ENCODE data around the gene LBHD1.
"Not testable (repeated sequence)": the region's sequence is repeated elsewhere in the genome, so short reads cannot be mapped to it uniquely, and the experiment has no call there.

The LBHD1 gene

DNA sequence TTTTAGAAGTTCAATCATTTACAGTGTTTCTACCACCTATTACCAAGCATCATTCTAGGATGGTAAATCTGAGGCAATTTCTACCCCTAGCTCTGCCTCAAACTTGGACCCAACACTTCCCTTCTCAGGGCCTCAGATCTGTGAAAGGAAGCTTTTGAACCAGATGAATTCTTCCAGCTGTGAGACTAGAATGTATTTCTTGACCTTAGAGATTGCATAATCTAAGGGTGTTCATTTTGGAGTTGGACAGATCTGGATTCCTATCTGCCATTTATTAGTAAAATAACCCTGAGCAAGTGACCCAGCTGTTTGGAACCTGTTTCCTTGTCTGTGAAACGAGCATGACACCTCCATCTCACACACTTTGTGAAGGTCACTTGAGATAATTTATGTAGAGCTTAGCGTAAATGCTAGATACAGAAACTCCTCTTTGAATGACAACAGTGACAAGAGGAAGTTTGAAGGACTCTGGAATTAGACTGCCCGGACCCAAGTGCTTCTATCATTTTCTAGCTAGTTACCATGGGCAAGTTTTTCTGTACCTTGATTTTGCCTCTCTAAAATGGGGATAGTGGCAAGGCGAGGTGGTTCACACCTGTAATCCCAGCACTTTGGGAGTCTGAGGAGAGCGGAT, 15.2 kb downstream of the LBHD1 start:
- DNase-seq = no peak

DNA sequence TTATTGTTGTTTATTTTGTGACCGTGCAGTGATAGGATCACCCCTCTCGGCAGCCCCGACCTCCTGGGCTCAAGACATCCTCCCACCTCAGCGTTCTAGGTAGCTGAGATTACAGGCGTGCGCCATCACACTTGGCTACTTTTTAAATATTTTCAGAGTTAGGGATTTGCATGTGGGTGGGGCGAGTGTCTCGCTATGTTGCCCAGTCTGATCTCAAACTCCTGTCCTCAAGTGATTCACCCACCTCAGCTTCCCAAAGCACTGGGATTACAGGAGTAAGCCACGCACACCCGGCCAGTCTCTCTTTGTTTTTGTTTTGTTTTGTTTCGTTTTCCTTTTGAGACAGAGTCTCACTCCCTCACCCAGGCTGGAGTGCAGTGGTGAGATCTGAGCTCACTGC, 17.8 kb downstream of the LBHD1 start:
- no peak for DNase-seq

DNA sequence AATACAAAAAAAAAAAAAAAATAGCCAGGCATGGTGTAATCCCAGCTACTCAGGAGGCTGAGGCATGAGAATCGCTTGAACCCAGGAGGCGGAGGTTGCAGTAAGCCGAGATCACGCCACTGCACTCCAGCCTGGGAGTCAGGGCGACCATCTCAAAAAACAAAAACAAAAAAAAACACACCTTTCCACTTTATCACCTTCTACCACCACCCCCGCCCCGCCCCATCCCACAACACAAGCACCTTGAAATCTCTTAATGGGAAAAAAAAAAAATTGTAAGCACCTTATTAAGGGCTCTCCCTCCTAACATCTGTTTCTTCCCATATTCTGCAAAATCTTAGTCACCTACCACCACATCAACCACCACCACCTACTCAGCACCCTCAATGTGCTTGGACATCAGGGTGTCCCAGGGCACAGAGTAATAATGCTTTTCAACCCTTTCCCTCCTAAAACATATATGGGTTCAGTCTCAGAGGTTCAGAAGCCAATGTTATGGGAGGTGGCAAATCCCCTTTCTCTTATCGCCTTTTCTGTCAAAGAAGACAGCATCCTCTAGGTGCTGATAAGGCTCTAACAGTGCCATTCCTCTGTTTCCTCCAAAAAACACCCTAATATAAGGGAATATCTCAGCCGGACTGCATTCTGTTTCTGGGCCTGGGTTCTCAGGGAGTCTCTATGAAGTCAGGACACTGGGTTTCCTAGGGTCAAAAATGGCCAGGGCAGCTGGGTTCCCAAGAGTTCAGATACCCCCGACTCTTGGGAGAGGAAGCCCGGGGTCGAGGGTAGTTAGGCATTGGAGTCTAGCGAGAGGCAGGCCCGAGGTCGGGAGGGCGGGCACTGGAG, 19.7 kb downstream of the LBHD1 start:
- DNase-seq = peak in 1 of 2 donors; percentile 69

DNA sequence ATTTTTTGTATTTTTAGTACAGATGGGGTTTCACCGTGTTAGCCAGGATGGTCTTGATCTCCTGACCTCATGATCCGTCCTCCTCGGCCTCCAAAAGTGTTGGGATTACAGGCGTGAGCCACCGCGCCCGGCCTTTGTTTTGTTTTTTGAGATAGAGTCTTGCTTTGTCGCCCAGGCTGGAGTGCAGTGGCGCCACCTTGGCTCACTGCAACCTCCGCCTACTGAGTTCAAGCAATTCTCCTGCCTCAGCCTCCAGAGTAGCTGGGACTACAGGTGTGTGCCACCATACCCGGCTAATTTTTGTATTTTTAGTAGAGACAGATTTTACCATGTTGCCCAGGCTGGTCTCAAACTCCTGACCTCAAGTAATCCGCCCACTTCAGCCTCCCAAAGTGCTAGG, 21.8 kb downstream of the LBHD1 start:
- DNase-seq = not testable (repeated sequence)

DNA sequence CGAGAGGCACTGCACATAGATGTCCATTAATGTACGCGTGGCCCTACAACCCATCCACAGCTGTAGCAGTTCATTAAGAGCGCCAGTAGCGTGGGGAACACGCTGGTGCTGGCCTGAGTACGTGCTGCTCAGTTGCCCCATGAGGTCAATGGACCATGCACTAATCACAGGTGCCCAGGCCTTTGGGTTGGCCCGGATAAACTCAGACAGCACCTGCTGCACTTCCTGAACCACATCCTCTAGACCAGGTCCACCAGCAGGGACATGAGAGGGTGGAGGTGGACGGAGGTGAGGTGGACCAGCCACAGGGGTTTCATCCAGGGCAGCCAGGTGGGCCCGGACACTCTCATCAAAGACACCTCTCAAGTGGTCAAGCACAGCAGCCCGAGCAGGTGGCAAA, 22.6 kb downstream of the LBHD1 start:
- DNase-seq = no peak

DNA sequence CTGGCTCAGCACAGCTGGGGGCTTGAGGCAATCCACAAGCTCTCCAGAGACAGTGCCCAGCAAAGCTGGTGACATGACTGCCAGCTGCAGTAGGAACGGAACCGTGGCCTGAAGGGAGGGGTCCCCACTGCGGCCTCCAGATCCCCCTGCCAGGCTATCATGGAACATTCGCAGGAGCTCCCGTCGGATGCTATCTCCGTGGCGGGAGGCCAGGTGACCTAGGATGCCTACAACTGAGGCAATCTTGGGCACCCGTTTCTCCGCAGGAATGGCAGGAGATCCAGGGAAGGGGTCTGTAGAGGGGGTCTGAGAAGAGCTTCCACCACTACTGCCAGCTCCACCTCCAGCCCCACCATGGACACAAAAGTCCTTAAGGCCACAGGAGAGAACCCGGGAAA, 23.1 kb downstream of the LBHD1 start:
- no peak for DNase-seq

DNA sequence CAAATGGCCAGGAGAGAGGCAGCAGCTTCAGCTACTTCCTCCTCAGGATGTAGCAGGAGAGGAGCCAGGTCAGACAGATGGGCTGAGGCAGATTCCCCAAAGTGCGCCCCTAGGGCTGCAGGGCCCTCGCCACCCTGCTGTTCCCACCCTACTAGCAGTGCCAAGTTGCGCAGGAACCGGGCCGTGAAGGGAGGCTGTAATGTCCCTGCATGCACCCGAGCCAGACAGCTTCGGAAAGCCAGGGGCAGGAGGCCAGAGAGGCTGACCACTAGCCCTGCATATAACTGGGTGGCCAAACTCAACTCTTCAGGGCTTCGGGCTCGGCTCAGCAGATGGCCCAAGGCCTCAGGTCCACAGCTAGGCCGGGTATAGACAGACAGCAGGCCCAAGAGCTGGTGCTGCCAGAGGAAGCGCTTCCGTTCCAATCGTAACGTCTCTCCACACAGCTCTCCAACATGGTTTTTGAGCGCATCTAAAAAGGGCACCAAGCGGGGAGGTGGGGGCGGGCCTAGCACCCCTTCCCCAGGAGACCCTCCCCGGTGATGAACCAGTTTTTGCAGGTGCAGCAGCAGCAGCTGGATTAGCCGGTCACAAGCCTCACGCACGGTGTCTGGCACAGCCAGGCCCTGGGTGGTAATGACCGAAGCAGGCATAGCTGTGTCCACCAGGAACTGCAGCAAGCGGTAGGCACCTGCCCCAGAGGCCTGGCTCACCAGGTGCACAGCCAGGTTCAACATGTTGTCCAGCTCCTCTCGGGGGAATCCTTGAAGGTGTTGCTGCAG, 23.7 kb downstream of the LBHD1 start:
- DNase-seq = no peak

DNA sequence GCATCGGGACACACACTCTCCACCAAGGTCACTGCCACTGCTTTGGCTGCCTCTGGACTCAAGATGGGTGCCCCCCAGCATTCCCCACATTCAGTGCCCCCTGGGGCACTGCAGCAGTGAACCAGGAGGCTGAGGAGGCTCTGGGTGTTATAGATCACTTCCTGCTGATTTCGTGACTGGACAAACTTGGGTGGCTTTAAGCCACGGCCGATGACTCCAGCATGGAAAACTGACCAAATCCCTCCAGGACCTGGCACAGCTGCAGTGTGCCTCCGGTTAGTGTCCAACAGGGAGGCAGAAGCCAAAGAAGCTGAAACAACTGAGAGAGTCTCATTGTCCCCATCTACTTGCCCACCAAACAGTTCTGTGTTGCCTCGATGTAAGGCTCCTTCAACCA, 24.5 kb downstream of the LBHD1 start:
- DNase-seq = no peak

DNA sequence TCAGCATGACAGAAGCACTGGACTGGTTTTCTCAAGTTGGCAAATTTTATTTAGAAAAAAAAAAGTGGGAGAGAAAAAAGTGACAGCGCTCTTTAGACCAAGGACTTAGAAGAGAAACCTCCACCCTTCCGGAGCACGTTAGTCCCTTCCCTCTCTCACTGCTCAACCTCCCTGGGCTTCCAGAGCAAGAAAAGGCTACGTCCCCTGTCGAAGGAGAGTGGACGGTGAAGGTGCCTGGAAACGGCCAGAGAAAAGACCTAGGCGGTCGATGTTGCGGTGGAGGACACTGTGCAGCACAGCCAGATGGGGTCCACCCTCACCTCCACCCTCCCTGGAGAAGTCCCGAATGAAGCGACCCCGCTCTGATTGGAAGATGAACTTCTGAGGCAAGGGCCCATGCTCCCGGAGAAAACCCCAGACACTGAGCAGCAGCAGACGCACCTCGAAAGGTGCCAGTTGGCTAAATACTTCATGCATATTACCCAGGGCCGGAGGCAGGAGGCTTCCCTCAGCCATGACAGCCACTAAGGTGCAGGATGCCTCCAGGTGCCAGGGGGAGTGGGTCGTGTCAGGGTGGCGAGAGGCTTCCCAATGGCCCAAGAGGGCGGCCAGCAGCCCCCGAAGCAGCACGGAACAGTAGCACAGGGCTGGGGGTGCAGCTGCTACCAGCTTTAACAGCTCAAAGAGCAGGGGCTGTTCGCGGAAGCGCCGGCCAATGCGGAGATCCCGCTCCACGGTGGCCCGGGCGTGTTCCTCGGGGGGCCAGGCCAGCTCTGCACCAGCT, 25.1 kb downstream of the LBHD1 start:
- DNase-seq = no peak

DNA sequence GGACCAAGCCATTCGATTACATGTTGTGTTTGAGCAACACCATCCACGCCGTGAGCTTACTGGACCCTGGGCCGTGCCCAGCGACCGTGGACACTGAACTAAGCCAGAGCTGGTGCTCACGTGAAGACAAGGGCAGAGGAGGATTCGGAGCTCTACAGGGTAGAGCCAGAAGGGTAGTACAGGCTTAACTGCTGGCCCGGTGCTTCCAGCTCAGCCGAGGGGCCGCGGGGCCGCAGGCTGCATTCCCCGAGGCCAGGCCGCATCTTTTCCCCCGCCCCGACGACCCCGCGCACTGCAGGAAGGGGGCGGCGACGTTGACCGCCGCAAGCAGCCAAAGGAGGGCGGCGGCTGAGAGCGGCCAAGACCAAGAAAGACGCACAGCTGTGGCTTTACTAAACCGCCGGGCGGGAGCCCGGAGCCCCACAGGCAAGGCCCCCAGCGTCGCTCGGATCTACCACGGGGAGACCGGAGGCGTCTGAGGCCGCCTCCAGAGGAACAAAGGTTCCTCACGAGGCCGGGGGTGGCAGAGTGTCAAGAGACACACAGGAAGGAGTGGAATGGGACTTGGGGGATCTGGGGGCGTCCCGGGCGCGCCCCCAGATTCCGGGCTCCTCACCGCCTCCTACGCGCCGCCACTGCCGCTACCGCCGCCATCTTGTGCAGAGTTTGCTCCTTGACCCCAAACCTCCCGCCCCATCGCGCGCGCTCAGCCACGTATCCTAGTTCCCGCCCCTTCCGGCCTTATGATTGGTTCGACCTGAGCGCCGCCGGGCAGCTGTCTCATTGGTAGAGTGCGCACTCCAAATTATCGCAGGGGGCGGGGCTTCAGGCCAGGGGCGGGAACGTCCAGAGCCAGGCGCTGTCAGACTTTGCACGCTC, 25.9 kb downstream of the LBHD1 start, which contains the start of gene GANAB:
Gene GANAB, minus strand, starts transcription at position 668 of the 879 bp plus-strand sequence. Its CDS starts 14 bp downstream, at position 654.
- peak; percentile 98 to 99 for DNase-seq

DNA sequence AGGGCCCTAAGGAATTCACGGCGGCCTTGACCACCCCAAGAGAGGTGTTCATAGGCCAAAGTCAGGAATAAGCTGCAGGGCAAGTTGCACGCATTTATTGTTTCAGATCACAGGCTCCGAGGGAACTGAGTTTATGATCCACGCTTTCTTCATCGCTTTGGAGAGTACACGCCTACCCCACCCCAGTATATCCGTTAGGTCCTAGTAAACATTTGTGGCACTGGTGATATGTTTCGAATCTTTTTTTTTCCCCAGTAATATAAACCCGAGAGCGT, 26.5 kb downstream of the LBHD1 start:
- no peak for DNase-seq

DNA sequence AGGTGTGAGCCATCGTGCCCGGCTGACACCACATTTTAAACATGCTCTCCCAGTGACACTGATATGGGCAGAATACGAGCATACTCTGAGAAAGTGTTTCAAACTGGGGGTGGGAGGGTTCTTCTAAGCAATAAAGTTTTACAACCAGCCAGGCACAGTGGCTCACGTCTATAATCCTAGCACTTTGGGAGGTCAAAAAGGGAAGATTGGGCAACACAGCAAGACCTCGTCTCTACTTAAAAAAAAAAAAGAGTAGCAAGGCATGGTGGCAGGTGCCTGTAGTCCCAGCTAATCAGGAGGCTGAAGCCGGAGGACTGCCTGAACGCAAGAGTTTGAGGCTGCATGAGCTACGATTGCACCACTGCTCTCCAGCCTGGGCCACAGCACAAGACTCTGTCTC, 27.8 kb downstream of the LBHD1 start:
- no peak for DNase-seq

DNA sequence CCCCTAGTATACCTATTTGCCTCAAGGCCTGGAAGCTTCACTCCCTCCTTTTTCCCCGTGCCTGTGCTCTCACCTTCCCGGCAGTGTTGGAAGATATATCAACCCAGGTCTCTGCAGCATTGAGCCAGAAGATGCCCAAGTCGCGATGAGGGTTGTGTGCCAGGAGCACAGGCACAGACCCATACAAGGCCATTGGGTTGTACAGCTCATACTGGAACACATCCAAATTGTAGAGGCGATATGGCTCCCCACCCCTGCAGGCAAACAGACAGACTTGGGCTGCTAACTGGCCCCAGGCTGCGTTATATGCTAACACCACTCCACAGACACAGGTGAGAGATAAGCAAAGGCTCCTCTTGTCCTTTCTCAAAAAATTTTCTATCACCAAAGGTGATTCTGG, 39.6 kb downstream of the LBHD1 start:
- DNase-seq = no peak

DNA sequence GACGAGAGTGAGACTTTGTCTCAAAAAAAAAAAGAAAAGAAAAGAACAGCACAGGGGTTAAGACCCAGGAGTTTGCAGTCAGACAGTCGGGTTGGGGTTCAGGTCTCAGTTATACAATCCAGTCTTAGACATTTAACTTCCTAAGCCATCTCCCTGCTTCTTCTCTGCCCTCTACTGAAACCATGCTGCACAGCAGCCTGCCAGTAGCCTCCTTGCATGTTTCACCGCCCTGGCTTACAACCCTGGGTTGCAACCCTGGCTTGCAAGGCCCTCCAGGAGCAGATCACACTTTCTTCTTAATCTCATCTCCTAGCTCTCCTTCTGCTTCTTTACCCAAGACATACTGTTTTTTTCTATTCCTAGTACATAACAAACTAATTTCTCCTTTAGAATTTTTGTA, 44.4 kb downstream of the LBHD1 start:
- no peak for DNase-seq

DNA sequence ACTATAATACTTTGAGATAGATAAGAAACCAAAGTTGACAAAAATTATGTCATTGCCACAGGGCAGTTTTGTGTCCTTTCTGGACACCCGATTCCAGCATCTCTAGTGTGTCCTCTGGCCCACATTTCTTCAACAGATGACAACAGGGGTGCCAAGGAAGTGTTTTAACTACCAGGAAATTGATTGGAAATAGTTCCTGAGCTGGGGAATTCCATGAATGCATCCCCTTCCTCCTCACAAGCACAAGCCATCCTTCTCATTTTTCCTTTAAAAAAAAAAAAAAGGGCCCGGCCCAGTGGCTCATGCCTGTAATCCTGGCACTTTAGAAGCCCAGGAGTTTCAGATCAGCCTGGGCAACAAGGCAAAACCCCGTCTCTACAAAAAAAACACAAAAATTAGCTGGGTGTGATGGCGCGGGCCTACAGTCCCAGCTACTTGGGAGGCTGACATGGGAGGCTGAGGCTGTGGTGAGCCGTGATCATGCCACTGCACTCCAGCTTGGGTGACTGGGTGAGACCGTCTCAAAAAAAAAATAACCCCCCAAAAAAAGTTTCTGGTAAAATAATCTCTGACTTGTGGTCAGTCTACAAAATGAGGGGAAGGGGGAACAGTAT, 49.5 kb downstream of the LBHD1 start:
- DNase-seq = no peak

DNA sequence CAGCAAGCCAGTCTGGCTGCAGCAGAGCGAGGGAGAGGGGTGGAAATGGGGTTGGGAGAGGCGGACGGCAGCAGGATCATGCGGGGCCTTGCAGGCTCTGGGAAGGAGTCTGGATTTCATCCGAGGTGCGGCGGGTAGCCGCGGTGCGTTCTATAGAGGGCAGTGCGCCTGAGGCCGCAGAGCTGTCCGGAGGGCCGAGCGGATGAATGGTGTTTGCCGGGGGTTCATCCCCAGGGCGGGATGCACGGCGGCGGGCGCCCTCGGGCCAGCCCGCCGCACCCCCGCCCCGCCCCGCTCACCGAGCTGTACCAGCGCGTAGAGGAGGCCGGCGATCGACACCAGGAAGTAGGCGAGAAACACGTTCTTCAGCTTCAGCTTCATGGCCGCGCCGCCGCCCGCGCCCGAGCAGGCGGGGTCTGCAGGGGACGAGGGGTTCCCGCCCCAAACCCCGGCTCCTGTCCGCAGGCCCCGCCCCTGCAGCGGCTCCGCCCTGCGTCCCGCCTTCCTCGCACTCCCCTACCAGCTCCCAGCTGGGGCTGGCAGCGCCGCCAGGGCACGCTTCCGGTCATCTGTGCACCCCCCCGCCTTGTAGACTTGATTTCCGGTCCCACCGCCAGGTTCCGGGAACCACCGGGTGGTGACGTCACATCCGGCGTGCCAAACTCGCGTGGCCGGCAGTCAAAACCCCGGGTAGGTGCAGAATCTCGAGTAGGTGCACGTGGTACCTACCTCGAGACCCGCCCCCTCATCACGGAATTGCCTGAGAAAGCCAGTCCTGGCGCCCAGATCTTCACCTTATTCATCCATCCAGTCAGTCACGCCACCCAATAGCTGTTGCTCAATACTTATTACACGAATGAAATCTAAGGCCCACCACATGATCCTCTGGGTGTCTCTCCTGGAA, 50.2 kb downstream of the LBHD1 start, which contains the start of gene B3GAT3:
Gene B3GAT3, minus strand, starts transcription at position 420 of the 904 bp plus-strand sequence. Its CDS starts 39 bp downstream, at position 381.
- peak; percentile 98 for DNase-seq

DNA sequence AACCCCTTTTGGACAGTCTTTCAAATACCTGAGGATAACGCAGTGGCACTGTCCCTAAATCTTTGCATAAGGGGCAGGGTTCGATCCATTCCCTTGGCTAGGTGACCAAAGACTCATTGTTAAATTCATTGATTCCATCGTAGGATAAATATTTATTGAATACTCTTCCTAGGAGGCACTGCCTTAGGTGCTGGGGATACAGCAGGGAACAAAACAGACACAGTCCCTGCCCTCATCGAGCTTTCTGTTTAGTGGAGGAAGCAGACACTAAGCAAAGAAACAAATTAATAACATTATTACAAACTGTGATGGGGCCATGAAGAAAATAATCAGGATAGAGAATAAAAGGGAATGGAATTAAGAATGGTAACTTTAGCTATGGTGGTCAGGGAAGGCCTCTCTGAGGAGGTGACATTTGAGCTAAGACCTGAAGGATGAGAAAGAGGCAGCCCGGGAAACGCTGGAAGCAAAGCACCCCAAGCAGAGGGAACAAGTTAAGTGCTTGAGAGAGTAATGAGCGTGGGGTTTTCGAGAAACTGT, 51.0 kb downstream of the LBHD1 start:
- DNase-seq = no peak

DNA sequence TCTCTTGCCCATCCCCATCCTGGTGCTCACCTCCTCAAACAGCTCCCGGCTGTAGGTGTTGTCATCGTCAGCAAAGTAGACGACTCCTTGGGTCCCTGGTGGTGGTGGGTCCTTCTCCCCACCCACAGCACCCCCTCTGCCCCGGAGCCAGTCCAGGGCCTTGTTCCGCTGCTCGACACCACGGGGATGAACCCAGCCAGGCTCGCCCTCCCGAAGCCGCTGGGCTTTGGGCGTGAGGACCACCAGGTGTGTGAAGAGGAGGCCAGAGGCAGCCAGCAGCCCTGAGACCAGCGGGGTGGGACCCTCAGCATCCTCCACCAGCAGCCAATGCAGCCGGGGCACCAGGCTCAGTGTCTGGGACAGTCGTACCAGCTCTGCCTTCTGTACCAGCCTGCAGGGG, 55.1 kb downstream of the LBHD1 start:
- DNase-seq = not testable (repeated sequence)

DNA sequence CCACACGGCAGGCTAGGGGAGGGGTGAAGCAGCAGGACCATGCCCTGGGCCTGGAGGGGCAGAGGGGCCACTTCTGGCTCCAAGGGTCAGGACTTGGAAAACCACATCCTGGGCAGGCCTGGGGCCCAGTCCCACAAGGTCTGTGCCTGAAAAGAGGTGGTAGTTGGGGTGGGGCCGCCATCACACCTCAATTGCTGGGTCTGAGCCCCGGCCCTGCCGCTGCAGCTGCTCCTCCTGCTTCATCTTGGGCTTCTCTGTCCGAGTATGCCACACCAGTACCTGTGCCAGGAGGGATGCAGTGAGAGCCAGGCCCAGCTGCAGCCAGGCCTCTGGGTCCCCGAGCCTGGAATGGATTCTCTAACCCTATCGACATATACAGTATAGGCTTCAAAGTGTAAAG, 56.5 kb downstream of the LBHD1 start:
- DNase-seq = no peak

DNA sequence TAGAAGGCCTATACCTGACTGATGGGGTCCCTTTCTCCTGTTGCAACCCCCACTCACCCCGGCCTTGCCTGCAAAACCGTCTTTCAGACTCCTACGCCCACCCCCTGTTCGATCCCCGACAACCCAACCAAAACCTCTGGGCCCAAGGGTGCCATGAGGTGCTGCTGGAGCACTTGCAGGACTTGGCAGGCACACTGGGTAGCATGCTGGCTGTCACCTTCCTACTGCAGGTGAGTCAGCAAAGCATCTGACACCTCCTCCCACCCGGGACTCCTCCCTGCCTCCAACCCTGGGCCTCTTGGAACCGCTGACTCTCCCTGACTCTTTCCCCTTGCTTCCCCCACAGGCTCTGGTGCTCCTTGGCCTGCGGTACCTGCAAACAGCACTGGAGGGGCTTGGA, 57.8 kb downstream of the LBHD1 start:
- DNase-seq = no peak

Measured in CD4-positive, alpha-beta T cell treated with Interleukin-1 beta for 1 hour (primary cell).